MCF 10A (cell line): ENCODE measurements around the gene BCAP31. TPM values are rescaled to one million over a fixed set of nuclear protein-coding genes. Genes with fewer than 3 reads are reported as not detected.

Experiments
- BruUV-seq: library from RNA; stranded (reverse); fragments of 400-500 nt; replicated peaks from 2 replicates; lab custom pipeline; 2021; lab: Mats Ljungman, UMichigan
- CTCF ChIA-PET: fragments of 300-600 bp; sonication (Branson Sonifier 250); formaldehyde crosslinking; extraction: SDS; loops from one replicate; lab custom pipeline; 2021; ENCODE audit warnings: antibody characterized with exemption, inconsistent platforms; lab: Yijun Ruan, JAX
- POLR2A ChIA-PET: fragments of 300-600, 350-650 bp; sonication (Branson Sonifier 250); formaldehyde crosslinking; extraction: SDS; loops from one replicate; lab custom pipeline; 2020; ENCODE audit warnings: antibody characterized with exemption, inconsistent platforms; lab: Yijun Ruan, JAX
- DNase-seq: peaks from one replicate; pipeline ENCODE4 v3.0.0-alpha.2; 2018; ENCODE audit not compliant: unreplicated experiment
- H3K27ac Mint-ChIP-seq: one replicate; pipeline ENCODE4 v1.8.0; 2022; ENCODE audit warnings: mild to moderate bottlenecking, low read depth, mixed read lengths; ENCODE audit not compliant: unreplicated experiment
- H3K27me3 Mint-ChIP-seq: one replicate; pipeline ENCODE4 v1.8.0; 2022; ENCODE audit warnings: mixed read lengths; ENCODE audit not compliant: insufficient read depth, unreplicated experiment
- H3K36me3 Mint-ChIP-seq: one replicate; pipeline ENCODE4 v1.8.0; 2022; ENCODE audit warnings: mild to moderate bottlenecking, moderate library complexity, mixed read lengths; ENCODE audit not compliant: insufficient read depth, unreplicated experiment
- H3K4me1 Mint-ChIP-seq: one replicate; pipeline ENCODE4 v1.8.0; 2022; ENCODE audit warnings: mixed read lengths; ENCODE audit not compliant: insufficient read depth, unreplicated experiment
- H3K4me3 Mint-ChIP-seq: one replicate; pipeline ENCODE4 v1.8.0; 2022; ENCODE audit warnings: mild to moderate bottlenecking, moderate library complexity, mixed read lengths; ENCODE audit not compliant: unreplicated experiment
- H3K9me3 Mint-ChIP-seq: one replicate; pipeline ENCODE4 v1.8.0; 2022; ENCODE audit warnings: mixed read lengths; ENCODE audit not compliant: unreplicated experiment
- CTCF ChIP-seq: fragments of 200-600 bp; IDR thresholded peaks from one replicate; pipeline ENCODE4 v1.8.0; 2022; ENCODE audit warnings: antibody characterized with exemption, mild to moderate bottlenecking; ENCODE audit not compliant: unreplicated experiment
- intact Hi-C: fragments of 100-400 bp; cut with micrococcal nuclease; formaldehyde crosslinking; loops from 2 replicates; pipeline ENCODE4 v1.14.1; 2022
- total RNA-seq: library from RNA; stranded (reverse); gene quantifications from 2 replicates; pipeline ENCODE4 v1.2.3, GENCODE V29; 2022

The BCAP31 gene
- total RNA-seq, 1 experiment from 2014 or later = 203 TPM

GRCh38 chrX:153668423-153669173, 55.6 kb downstream of the BCAP31 start:
- H3K4me1 Mint-ChIP-seq = no peaks in the 10 kb centered on the region
- BruUV-seq = no TSS peak
- intact Hi-C loops = loop anchor here (5.0 kb wide), 2 partner anchors 111 to 131 kb away; no protein-coding TSS in a partner anchor
- H3K27me3 Mint-ChIP-seq = no peaks in the 10 kb centered on the region
- POLR2A ChIA-PET = no interaction called here
- DNase-seq = no peak
- TF ChIP-seq CTCF = no peak
- CTCF ChIA-PET = interaction anchor here (0.5 to 4.0 kb wide), 28 partner anchors 8 to 1424 kb away, joined by 3 to 45 read pairs (median 4); partner anchors contain the start of gene DUSP9
- H3K36me3 Mint-ChIP-seq = no peaks in the 10 kb centered on the region
- H3K4me3 Mint-ChIP-seq = no peak overlapping the region
- no peaks in the 10 kb centered on the region for H3K9me3 Mint-ChIP-seq
- H3K27ac Mint-ChIP-seq = no peak overlapping the region

- POLR2A ChIA-PET = interaction anchor here (0.9 to 1.2 kb wide), 2 partner anchors 15 to 129 kb away, joined by 3 read pairs; no protein-coding TSS in a partner anchor
- Mint-ChIP-seq H3K4me3 (peak overlapping the region; percentile 68), H3K27ac (no peak overlapping the region), H3K27me3 (no peaks in the 10 kb centered on the region), H3K36me3 (no peaks in the 10 kb centered on the region), H3K9me3 (no peaks in the 10 kb centered on the region), H3K4me1 (no peaks in the 10 kb centered on the region)
- BruUV-seq = no TSS peak
- intact Hi-C loops = loop anchor here (5.0 kb wide), 2 partner anchors 111 to 131 kb away; no protein-coding TSS in a partner anchor
- CTCF ChIA-PET = interaction anchor here (0.6 to 4.0 kb wide), 25 partner anchors 10 to 285 kb away, joined by 3 to 45 read pairs (median 6); partner anchors contain the start of gene DUSP9
- TF ChIP-seq CTCF = peak; percentile 59
- DNase-seq = peak; percentile 64
Measured at GRCh38 chrX:153667956-153668396, 56.2 kb downstream of the BCAP31 start.

- H3K27me3 Mint-ChIP-seq = no peaks in the 10 kb centered on the region
- H3K9me3 Mint-ChIP-seq = no peaks in the 10 kb centered on the region
- no peaks in the 10 kb centered on the region for H3K4me1 Mint-ChIP-seq
- intact Hi-C loops = loop anchor here (5.0 kb wide), 2 partner anchors 110 to 130 kb away; no protein-coding TSS in a partner anchor
- TF ChIP-seq CTCF = no peak
- CTCF ChIA-PET = interaction anchor here (0.6 to 4.0 kb wide), 31 partner anchors 9 to 749 kb away, joined by 3 to 45 read pairs (median 4); partner anchors contain the start of gene DUSP9
- H3K4me3 Mint-ChIP-seq = peak overlapping the region; percentile 68
- POLR2A ChIA-PET = interaction anchor here (0.6 to 1.2 kb wide), 3 partner anchors 14 to 205 kb away, joined by 3 read pairs; no protein-coding TSS in a partner anchor
- no peak overlapping the region for H3K27ac Mint-ChIP-seq
- BruUV-seq = no TSS peak
- no peaks in the 10 kb centered on the region for H3K36me3 Mint-ChIP-seq
- no peak for DNase-seq
Measured at GRCh38 chrX:153667281-153667955, 56.8 kb downstream of the BCAP31 start.
